Measurements from ENCODE around the gene NES. TPM values are rescaled to one million over a fixed set of nuclear protein-coding genes. Genes with fewer than 3 reads are reported as not detected.

The NES gene
- polyA plus RNA-seq, 2 of the 4 experiments (the other 2 are of a cell fraction) = 0.57 to 2.1 TPM

GRCh38 chr1:156664767-156665411 is 12.3 kb downstream of the NES start:
- CTCF ChIA-PET = interaction anchor here (0.6 to 15.2 kb wide), 11 partner anchors 11 to 707 kb away, joined by 3 to 402 read pairs (median 4); partner anchors contain the start of genes CRABP2, HAPLN2 and NES
- POLR2A ChIA-PET = no interaction called here
- Histone ChIP-seq H3K9me3 (no peaks in the 10 kb centered on the region), H3K4me1 (peaks cover 50% of the 10 kb centered on the region), H3K4me2 (peak overlapping the region; percentile 54), H3K27ac (peak overlapping the region; percentile 58 to 97), H3K4me3 (no peak overlapping the region)
- TF ChIP-seq FOSB (CRISPR knock-in tag; IDR thresholded peaks at IDR 0.05) = no peak
- no peak for TF ChIP-seq FOXS1 (CRISPR knock-in tag; IDR thresholded peaks at IDR 0.05)
- TF ChIP-seq ELK1 (IDR thresholded peaks at IDR 0.05; ENCODE audit: low read depth, low read length) = no peak
- no peak for TF ChIP-seq PBX3 (IDR thresholded peaks at IDR 0.05)
- no peak for TF ChIP-seq USF2 (IDR thresholded peaks at IDR 0.05)
- no peak for TF ChIP-seq ZSCAN20 (CRISPR knock-in tag; IDR thresholded peaks at IDR 0.05)
- TF ChIP-seq GATA3 (IDR thresholded peaks at IDR 0.05; ENCODE audit: borderline replicate concordance) = no peak
- TF ChIP-seq HMGXB4 (CRISPR knock-in tag; IDR thresholded peaks at IDR 0.05; ENCODE audit: borderline replicate concordance) = no peak
- TF ChIP-seq SREBF2 (IDR thresholded peaks at IDR 0.05) = no peak
- ATAC-seq = no peak
- FAIRE-seq = no peak
- WGBS (ENCODE audit: missing lambda C conversion rate) = 61% methylated on average over 10 of the region's 16 CpGs
- peak in 1 of 2 experiments; percentile 48 for DNase-seq (ENCODE audit: low read depth in 1 of 2, low spot score in 1 of 2)

GRCh38 chr1:156664046-156664766 is 13.0 kb downstream of the NES start:
- no peaks in the 10 kb centered on the region for H3K9me3 ChIP-seq
- H3K27ac ChIP-seq = peak overlapping the region; percentile 58 to 97
- DNase-seq (ENCODE audit: low read depth in 1 of 2, low spot score in 1 of 2) (no peak), FAIRE-seq (no peak), ATAC-seq (no peak)
- peaks cover 56% of the 10 kb centered on the region for H3K4me1 ChIP-seq
- H3K4me3 ChIP-seq = no peak overlapping the region
- peak overlapping the region; percentile 54 for H3K4me2 ChIP-seq
- POLR2A ChIA-PET = no interaction called here
- TF ChIP-seq CBX8 (IDR thresholded peaks at IDR 0.05) (no peak), JUNB (IDR thresholded peaks at IDR 0.05) (no peak), KDM5A (IDR thresholded peaks at IDR 0.05) (no peak), HOXB13 (CRISPR knock-in tag; IDR thresholded peaks at IDR 0.05; ENCODE audit: low read depth) (no peak), MYC (IDR thresholded peaks at IDR 0.05; ENCODE audit: borderline replicate concordance, low read length) (no peak), JUN (IDR thresholded peaks at IDR 0.05) (no peak), ESRRA (IDR thresholded peaks at IDR 0.05; ENCODE audit: borderline replicate concordance, low read length) (no peak), MAX (IDR thresholded peaks at IDR 0.05) (no peak), RCOR1 (IDR thresholded peaks at IDR 0.05; ENCODE audit: low read depth, low read length) (no peak), ELK1 (IDR thresholded peaks at IDR 0.05; ENCODE audit: low read depth, low read length) (no peak)
- WGBS (ENCODE audit: missing lambda C conversion rate) = 68% methylated on average over 5 of the region's 5 CpGs
- CTCF ChIA-PET = interaction anchor here (0.6 to 15.2 kb wide), 11 partner anchors 12 to 706 kb away, joined by 3 to 402 read pairs (median 4); partner anchors contain the start of genes CRABP2, HAPLN2 and NES

Measured in A549 (cell line).